HepG2 (cell line): ENCODE results near the gene PLIN3. TPM values are rescaled to one million over a fixed set of nuclear protein-coding genes. Genes with fewer than 3 reads are reported as not detected.

Experiments used
- ARHGAP35 ChIP-seq: sonication (generic); formaldehyde crosslinking; IDR thresholded peaks from 2 replicates; pipeline ENCODE4 v1.9.0; 2022; ENCODE audit warnings: mild to moderate bottlenecking, inconsistent platforms, moderate library complexity, missing genetic modification reagents, borderline replicate concordance
- ARNT ChIP-seq: fragments of 450-650 bp; IDR thresholded peaks from 2 replicates; pipeline ENCODE4 v1.6.1; 2017
- FOXC1 ChIP-seq: sonication (generic); formaldehyde crosslinking; IDR thresholded peaks from 2 replicates; pipeline ENCODE4 v1.8.0; 2022; ENCODE audit warnings: mild to moderate bottlenecking, missing genetic modification reagents, borderline replicate concordance
- GPN1 ChIP-seq: sonication (generic); formaldehyde crosslinking; IDR thresholded peaks from 2 replicates; pipeline ENCODE4 v1.5.1; 2020; ENCODE audit warnings: missing genetic modification reagents, borderline replicate concordance
- HDAC6 ChIP-seq: fragments of 200-600 bp; sonication (generic); IDR thresholded peaks from 2 replicates; pipeline ENCODE4 v1.7.0; 2017; ENCODE audit warnings: mild to moderate bottlenecking, antibody characterized with exemption, low read length, low read depth
- HNF4G ChIP-seq, 2 experiments: sonication (generic) in 1 of 2; formaldehyde crosslinking in 1 of 2; IDR thresholded peaks; 2 replicates each; pipeline versions ENCODE4 v1.4.0 to v1.6.1; 2011 to 2020; ENCODE audit warnings: borderline replicate concordance in 2 of 2, low read depth in 2 of 2, mild to moderate bottlenecking in 2 of 2, low read length in 1 of 2, missing genetic modification reagents in 1 of 2, moderate library complexity in 1 of 2
- ISX ChIP-seq: sonication (generic); formaldehyde crosslinking; conservative IDR thresholded peaks from 2 replicates; pipeline ENCODE4 v1.5.0; 2020; ENCODE audit warnings: missing genetic modification reagents
- MED8 ChIP-seq: sonication (generic); formaldehyde crosslinking; IDR thresholded peaks from 2 replicates; pipeline ENCODE4 v1.8.1; 2023; ENCODE audit warnings: mild to moderate bottlenecking, missing genetic modification reagents; ENCODE audit not compliant: insufficient replicate concordance
- MIER3 ChIP-seq: IDR thresholded peaks from 2 replicates; pipeline ENCODE4 v1.6.1; 2016; ENCODE audit warnings: missing compliant biosample characterization, borderline replicate concordance
- NCOA2 ChIP-seq: sonication (generic); formaldehyde crosslinking; IDR thresholded peaks from 2 replicates; pipeline ENCODE4 v1.8.0; 2022; ENCODE audit warnings: inconsistent platforms
- NPAS2 ChIP-seq: sonication (generic); formaldehyde crosslinking; IDR thresholded peaks from 2 replicates; pipeline ENCODE4 v1.8.0; 2022; ENCODE audit warnings: mild to moderate bottlenecking, missing genetic modification reagents, borderline replicate concordance
- REPIN1 ChIP-seq: sonication (generic); formaldehyde crosslinking; IDR thresholded peaks from 2 replicates; pipeline ENCODE4 v1.8.0; 2022; ENCODE audit warnings: missing genetic modification reagents, low read depth, mild to moderate bottlenecking, borderline replicate concordance
- SMAD3 ChIP-seq: sonication (generic); formaldehyde crosslinking; IDR thresholded peaks from 2 replicates; pipeline ENCODE4 v1.4.0; 2020; ENCODE audit warnings: missing genetic modification reagents
- SMAD9 ChIP-seq: sonication (generic); formaldehyde crosslinking; IDR thresholded peaks from 2 replicates; pipeline ENCODE4 v1.5.1; 2020; ENCODE audit warnings: mild to moderate bottlenecking, missing genetic modification reagents
- TBP ChIP-seq: sonication (generic); formaldehyde crosslinking; IDR thresholded peaks from 2 replicates; pipeline ENCODE4 v1.5.0; 2020; ENCODE audit warnings: missing genetic modification reagents
- TBX3 ChIP-seq: fragments of 450-650 bp; IDR thresholded peaks from 2 replicates; pipeline ENCODE4 v1.6.1; 2017; ENCODE audit warnings: antibody characterized with exemption, mild to moderate bottlenecking, inconsistent platforms, borderline replicate concordance
- U2AF1 ChIP-seq: fragments of 200-400 bp; formaldehyde crosslinking; optimal IDR thresholded peaks from 2 replicates; pipeline ENCODE3; 2017; ENCODE audit warnings: mild to moderate bottlenecking, low read depth, low read length
- ZBTB7A ChIP-seq: sonication (generic); formaldehyde crosslinking; IDR thresholded peaks from 2 replicates; pipeline ENCODE4 v1.8.0; 2022; ENCODE audit warnings: mild to moderate bottlenecking, missing genetic modification reagents
- ZNF124 ChIP-seq: sonication (generic); formaldehyde crosslinking; IDR thresholded peaks from 2 replicates; pipeline ENCODE4 v1.4.0; 2020; ENCODE audit warnings: missing genetic modification reagents
- ZNF251 ChIP-seq: sonication (generic); formaldehyde crosslinking; IDR thresholded peaks from 2 replicates; pipeline ENCODE4 v1.9.0; 2021; ENCODE audit warnings: mild to moderate bottlenecking, missing genetic modification reagents
- ZNF317 ChIP-seq: sonication (generic); formaldehyde crosslinking; IDR thresholded peaks from 2 replicates; pipeline ENCODE4 v1.5.0; 2020; ENCODE audit warnings: mild to moderate bottlenecking, missing genetic modification reagents
- ZNF468 ChIP-seq: sonication (generic); formaldehyde crosslinking; IDR thresholded peaks from 2 replicates; pipeline ENCODE4 v1.8.0; 2022; ENCODE audit warnings: mild to moderate bottlenecking, moderate library complexity, missing genetic modification reagents
- ZNF614 ChIP-seq: IDR thresholded peaks from 2 replicates; pipeline ENCODE4 v1.6.1; 2018; ENCODE audit warnings: missing biosample characterization, missing genetic modification reagents, inconsistent platforms, borderline replicate concordance
- ZNF772 ChIP-seq: sonication (generic); formaldehyde crosslinking; IDR thresholded peaks from 2 replicates; pipeline ENCODE4 v1.5.0; 2020; ENCODE audit warnings: mild to moderate bottlenecking, missing genetic modification reagents
- ZNF891 ChIP-seq: sonication (generic); formaldehyde crosslinking; IDR thresholded peaks from 2 replicates; pipeline ENCODE4 v1.5.0; 2020; ENCODE audit warnings: mild to moderate bottlenecking, missing genetic modification reagents
- polyA plus RNA-seq, 8 experiments: library from polyadenylated mRNA; depleted of rRNA in 3 of 8; stranded (reverse) in 7 of 8; unstranded in 1 of 8; fragments of >200 nt; fragmentation: Illumina TruSeq in 4 of 8; extraction: Trizol in 4 of 8; gene quantifications; 2 replicates each; pipeline versions ENCODE4 v1.2.1 to v1.2.3, GENCODE V29; 2011 to 2016; ENCODE audit warnings: low read depth in 4 of 8, missing spikeins in 1 of 8, mixed read lengths in 1 of 8; ENCODE audit not compliant: insufficient read depth in 1 of 8
- total RNA-seq, 5 experiments: library from RNA; depleted of rRNA; stranded (reverse); fragments of >200 nt; fragmentation: Illumina TruSeq; extraction: Trizol; gene quantifications; 2 replicates each; pipeline ENCODE4 v1.2.3, GENCODE V29; 2016; ENCODE audit warnings: low read depth in 1 of 5
- TF ChIP-seq, protein P1 (sequence below): sonication (generic); formaldehyde crosslinking; IDR thresholded peaks from 2 replicates; pipeline ENCODE4 v1.8.0; 2022; ENCODE audit warnings: mild to moderate bottlenecking, missing genetic modification reagents
- TF ChIP-seq, protein P2 (sequence below): sonication (generic); formaldehyde crosslinking; IDR thresholded peaks from 2 replicates; pipeline ENCODE4 v1.4.0; 2020; ENCODE audit warnings: missing genetic modification reagents

The PLIN3 gene
- total and polyA plus RNA-seq, 2 of the 13 experiments (the other 11 are each of a cell fraction or from before 2014, with no cell fraction given) = 49.3 to 57.9 TPM

- TF ChIP-seq, protein P1, sequence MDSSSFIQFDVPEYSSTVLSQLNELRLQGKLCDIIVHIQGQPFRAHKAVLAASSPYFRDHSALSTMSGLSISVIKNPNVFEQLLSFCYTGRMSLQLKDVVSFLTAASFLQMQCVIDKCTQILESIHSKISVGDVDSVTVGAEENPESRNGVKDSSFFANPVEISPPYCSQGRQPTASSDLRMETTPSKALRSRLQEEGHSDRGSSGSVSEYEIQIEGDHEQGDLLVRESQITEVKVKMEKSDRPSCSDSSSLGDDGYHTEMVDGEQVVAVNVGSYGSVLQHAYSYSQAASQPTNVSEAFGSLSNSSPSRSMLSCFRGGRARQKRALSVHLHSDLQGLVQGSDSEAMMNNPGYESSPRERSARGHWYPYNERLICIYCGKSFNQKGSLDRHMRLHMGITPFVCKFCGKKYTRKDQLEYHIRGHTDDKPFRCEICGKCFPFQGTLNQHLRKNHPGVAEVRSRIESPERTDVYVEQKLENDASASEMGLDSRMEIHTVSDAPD (CRISPR knock-in tag) = no peak
- peak; percentile 27 for TF ChIP-seq MED8 (CRISPR knock-in tag)
- TF ChIP-seq HDAC6 = no peak
- TF ChIP-seq ZNF251 = no peak
- TF ChIP-seq ZNF468 (CRISPR knock-in tag) = no peak
- no peak for TF ChIP-seq GPN1 (CRISPR knock-in tag)
- TF ChIP-seq, protein P2, sequence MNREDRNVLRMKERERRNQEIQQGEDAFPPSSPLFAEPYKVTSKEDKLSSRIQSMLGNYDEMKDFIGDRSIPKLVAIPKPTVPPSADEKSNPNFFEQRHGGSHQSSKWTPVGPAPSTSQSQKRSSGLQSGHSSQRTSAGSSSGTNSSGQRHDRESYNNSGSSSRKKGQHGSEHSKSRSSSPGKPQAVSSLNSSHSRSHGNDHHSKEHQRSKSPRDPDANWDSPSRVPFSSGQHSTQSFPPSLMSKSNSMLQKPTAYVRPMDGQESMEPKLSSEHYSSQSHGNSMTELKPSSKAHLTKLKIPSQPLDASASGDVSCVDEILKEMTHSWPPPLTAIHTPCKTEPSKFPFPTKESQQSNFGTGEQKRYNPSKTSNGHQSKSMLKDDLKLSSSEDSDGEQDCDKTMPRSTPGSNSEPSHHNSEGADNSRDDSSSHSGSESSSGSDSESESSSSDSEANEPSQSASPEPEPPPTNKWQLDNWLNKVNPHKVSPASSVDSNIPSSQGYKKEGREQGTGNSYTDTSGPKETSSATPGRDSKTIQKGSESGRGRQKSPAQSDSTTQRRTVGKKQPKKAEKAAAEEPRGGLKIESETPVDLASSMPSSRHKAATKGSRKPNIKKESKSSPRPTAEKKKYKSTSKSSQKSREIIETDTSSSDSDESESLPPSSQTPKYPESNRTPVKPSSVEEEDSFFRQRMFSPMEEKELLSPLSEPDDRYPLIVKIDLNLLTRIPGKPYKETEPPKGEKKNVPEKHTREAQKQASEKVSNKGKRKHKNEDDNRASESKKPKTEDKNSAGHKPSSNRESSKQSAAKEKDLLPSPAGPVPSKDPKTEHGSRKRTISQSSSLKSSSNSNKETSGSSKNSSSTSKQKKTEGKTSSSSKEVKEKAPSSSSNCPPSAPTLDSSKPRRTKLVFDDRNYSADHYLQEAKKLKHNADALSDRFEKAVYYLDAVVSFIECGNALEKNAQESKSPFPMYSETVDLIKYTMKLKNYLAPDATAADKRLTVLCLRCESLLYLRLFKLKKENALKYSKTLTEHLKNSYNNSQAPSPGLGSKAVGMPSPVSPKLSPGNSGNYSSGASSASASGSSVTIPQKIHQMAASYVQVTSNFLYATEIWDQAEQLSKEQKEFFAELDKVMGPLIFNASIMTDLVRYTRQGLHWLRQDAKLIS = no peak
- TF ChIP-seq ARHGAP35 (CRISPR knock-in tag) = no peak; the same call in 1 of the 2 replicates
- TF ChIP-seq TBP (CRISPR knock-in tag) = no peak
- no peak for TF ChIP-seq TBX3
- no peak for TF ChIP-seq U2AF1
- TF ChIP-seq ZNF772 (CRISPR knock-in tag) = no peak
- no peak for TF ChIP-seq ZNF317
- no peak for TF ChIP-seq ISX (CRISPR knock-in tag)
- 0 out of 2 replicates have a peak, but pooled peaks have one; percentile 71 for TF ChIP-seq SMAD9 (CRISPR knock-in tag)
- no peak for TF ChIP-seq SMAD3
- no peak for TF ChIP-seq ZNF124
- TF ChIP-seq FOXC1 = 0 out of 2 replicates have a peak, but pooled peaks have one; percentile 30
- peak; percentile 89 for TF ChIP-seq ZBTB7A (CRISPR knock-in tag)
- TF ChIP-seq ZNF891 (CRISPR knock-in tag) = no peak
- TF ChIP-seq NPAS2 (CRISPR knock-in tag) = no peak
- no peak for TF ChIP-seq HNF4G (IDR thresholded peaks at IDR 0.05; ENCODE audit: borderline replicate concordance, low read depth, low read length)
- TF ChIP-seq HNF4G (CRISPR knock-in tag; IDR thresholded peaks at IDR 0.05; ENCODE audit: borderline replicate concordance, low read depth) = no peak
- peak; percentile 18; the same call in 1 of the 2 replicates for TF ChIP-seq ZNF614 (CRISPR knock-in tag)
- no peak for TF ChIP-seq ARNT
- no peak for TF ChIP-seq REPIN1 (CRISPR knock-in tag)
- TF ChIP-seq NCOA2 (CRISPR knock-in tag) = 0 out of 2 replicates have a peak, but pooled peaks have one; percentile 11
- TF ChIP-seq MIER3 (CRISPR knock-in tag) = 0 out of 2 replicates have a peak, but pooled peaks have one; percentile 24
These were observed 36.0 kb downstream of the PLIN3 start, which contains the start of gene TICAM1 (continued) for GRCh38 chr19:4831304-4831978.
